Fibroblast of gingiva (primary cell): ENCODE results near the gene CHST12.
"Not testable (repeated sequence)": the region's sequence is repeated elsewhere in the genome, so short reads cannot be mapped to it uniquely, and the experiment has no call there.

ENCODE experiments used
- DNase-seq: peaks from one replicate; pipeline ENCODE4 v3.0.0-alpha.2; 2011; ENCODE audit warnings: low read depth

CHST12 gene

GRCh38 chr7:2460641-2461040, 57.2 kb downstream of the CHST12 start:
- no peak for DNase-seq

- DNase-seq, result no peak
Measured at GRCh38 chr7:2461268-2462026, 58.0 kb downstream of the CHST12 start.

GRCh38 chr7:2462731-2463130, 59.3 kb downstream of the CHST12 start:
- no peak for DNase-seq

- DNase-seq, result no peak
Measured at GRCh38 chr7:2465928-2466327, 62.5 kb downstream of the CHST12 start.

- DNase-seq, result no peak
Measured at GRCh38 chr7:2466675-2467074, 63.3 kb downstream of the CHST12 start.

GRCh38 chr7:2468227-2468626, 64.8 kb downstream of the CHST12 start:
- no peak for DNase-seq

- DNase-seq, result not testable (repeated sequence)
Measured at GRCh38 chr7:2469460-2470203, 66.2 kb downstream of the CHST12 start.

- DNase-seq, result no peak
Measured at GRCh38 chr7:2470204-2471021, 67.0 kb downstream of the CHST12 start.

- DNase-seq, result no peak
Measured at GRCh38 chr7:2471022-2471329, 67.6 kb downstream of the CHST12 start.

GRCh38 chr7:2471396-2471795, 68.0 kb downstream of the CHST12 start:
- no peak for DNase-seq

- DNase-seq, result no peak
Measured at GRCh38 chr7:2472739-2473138, 69.3 kb downstream of the CHST12 start.

GRCh38 chr7:2473496-2474180, 70.2 kb downstream of the CHST12 start:
- no peak for DNase-seq

- no peak for DNase-seq
Measured at GRCh38 chr7:2474224-2474623, 70.8 kb downstream of the CHST12 start.

- no peak for DNase-seq
Measured at GRCh38 chr7:2474813-2475677, 71.6 kb downstream of the CHST12 start.

GRCh38 chr7:2475678-2476015, 72.2 kb downstream of the CHST12 start:
- DNase-seq, result no peak

- no peak for DNase-seq
Measured at GRCh38 chr7:2476298-2476697, 72.9 kb downstream of the CHST12 start, which contains the start of gene GRIFIN. Gene GRIFIN, minus strand, starts transcription at chr7:2476398. Its CDS starts 15 bp downstream, at chr7:2476383.

GRCh38 chr7:2476776-2477446, 73.5 kb downstream of the CHST12 start:
- no peak for DNase-seq

GRCh38 chr7:2477447-2478398, 74.3 kb downstream of the CHST12 start:
- DNase-seq, result peak; percentile 45

- peak; percentile 46 for DNase-seq
Measured at GRCh38 chr7:2478399-2478785, 75.0 kb downstream of the CHST12 start.

- no peak for DNase-seq
Measured at GRCh38 chr7:2478800-2479199, 75.4 kb downstream of the CHST12 start.
